NB4 (cell line): ENCODE data around the gene FMNL2.

ENCODE experiments used
- DNase-seq: peaks from one replicate; pipeline ENCODE4 v3.0.0; 2010; ENCODE audit warnings: low read depth
- H3K4me3 ChIP-seq: one replicate; pipeline ENCODE4 v1.5.1; 2011; ENCODE audit warnings: mild to moderate bottlenecking, low read depth, low read length, moderate library complexity
- MYC ChIP-seq: IDR thresholded peaks from 2 replicates; pipeline ENCODE4 v1.6.1; 2011; ENCODE audit warnings: low read depth, low read length
- POLR2A ChIP-seq: IDR thresholded peaks from 2 replicates; pipeline ENCODE4 v1.6.1; 2011; ENCODE audit warnings: mild to moderate bottlenecking; ENCODE audit not compliant: insufficient read length; ENCODE audit errors: extremely low read depth
- TF ChIP-seq, protein P1 (sequence below): IDR thresholded peaks from one replicate; pipeline ENCODE4 v1.5.1; 2012; ENCODE audit warnings: low read depth, low read length
- TF ChIP-seq, protein P2 (sequence below): IDR thresholded peaks from 2 replicates; pipeline ENCODE4 v1.6.1; 2011; ENCODE audit warnings: low read depth, low read length

Gene FMNL2

DNA sequence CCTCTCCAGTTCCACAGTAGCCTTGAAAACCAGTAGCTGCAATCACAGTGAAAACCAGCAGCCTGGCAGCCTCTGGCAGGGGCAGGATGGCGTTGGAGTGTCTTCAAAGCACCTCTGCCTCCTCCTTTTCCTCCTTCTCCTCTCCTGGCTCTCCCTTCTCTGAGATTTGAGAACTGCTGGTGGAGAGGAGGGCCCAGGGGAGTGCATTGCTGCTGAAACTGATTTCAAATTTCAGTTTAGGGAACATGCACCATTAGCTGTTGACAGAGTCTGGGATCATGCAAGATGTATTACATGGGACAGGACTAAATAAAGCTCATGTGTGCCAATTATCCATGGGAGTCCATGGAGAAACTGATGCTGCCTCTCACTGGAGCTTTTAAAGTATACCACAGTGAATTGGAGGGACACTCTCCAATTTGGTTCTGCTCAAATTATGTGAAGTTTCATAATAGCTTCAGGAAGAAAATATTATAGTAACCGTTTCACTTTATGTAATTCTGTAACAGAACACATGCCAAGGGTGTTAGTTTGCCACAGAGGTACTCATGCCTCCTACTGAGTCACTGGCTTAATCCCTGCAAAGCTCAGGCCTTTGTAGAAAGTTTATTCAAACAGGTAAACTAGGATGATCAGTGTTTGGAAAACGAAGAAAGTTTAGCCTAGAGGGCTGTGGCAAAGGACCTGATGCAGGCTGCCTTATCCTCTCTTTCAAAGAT lies 236.2 kb downstream of the FMNL2 start:
- TF ChIP-seq, protein P1, sequence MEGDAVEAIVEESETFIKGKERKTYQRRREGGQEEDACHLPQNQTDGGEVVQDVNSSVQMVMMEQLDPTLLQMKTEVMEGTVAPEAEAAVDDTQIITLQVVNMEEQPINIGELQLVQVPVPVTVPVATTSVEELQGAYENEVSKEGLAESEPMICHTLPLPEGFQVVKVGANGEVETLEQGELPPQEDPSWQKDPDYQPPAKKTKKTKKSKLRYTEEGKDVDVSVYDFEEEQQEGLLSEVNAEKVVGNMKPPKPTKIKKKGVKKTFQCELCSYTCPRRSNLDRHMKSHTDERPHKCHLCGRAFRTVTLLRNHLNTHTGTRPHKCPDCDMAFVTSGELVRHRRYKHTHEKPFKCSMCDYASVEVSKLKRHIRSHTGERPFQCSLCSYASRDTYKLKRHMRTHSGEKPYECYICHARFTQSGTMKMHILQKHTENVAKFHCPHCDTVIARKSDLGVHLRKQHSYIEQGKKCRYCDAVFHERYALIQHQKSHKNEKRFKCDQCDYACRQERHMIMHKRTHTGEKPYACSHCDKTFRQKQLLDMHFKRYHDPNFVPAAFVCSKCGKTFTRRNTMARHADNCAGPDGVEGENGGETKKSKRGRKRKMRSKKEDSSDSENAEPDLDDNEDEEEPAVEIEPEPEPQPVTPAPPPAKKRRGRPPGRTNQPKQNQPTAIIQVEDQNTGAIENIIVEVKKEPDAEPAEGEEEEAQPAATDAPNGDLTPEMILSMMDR: no peak
- TF ChIP-seq, protein P2, sequence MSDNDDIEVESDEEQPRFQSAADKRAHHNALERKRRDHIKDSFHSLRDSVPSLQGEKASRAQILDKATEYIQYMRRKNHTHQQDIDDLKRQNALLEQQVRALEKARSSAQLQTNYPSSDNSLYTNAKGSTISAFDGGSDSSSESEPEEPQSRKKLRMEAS: no peak
- TF ChIP-seq MYC (no peak), POLR2A (no peak)
- no peak for DNase-seq
- H3K4me3 ChIP-seq: no peak overlapping the region

DNA sequence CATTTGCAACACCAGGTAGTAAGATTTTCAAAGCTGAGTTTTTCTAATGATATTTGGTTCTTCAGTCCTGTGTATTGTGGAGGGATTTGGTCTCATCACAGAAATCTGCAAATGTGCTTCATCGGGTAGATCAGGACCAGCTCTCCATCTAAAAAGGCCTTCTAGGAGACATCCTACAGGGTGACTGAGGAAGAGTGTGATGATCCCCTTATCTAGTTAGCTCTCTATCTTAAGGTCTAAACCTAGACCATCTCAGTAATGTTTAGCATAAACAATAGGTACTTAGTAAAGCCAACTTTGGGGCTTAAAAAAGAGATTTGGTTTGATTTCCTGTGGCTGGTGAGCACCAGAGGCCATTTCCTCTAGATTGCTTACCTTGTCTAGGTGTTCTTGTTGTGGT lies 237.1 kb downstream of the FMNL2 start:
- TF ChIP-seq MYC: no peak
- TF ChIP-seq, protein P1: no peak
- TF ChIP-seq, protein P2: no peak
- TF ChIP-seq POLR2A: no peak
- no peak overlapping the region for H3K4me3 ChIP-seq
- no peak for DNase-seq

DNA sequence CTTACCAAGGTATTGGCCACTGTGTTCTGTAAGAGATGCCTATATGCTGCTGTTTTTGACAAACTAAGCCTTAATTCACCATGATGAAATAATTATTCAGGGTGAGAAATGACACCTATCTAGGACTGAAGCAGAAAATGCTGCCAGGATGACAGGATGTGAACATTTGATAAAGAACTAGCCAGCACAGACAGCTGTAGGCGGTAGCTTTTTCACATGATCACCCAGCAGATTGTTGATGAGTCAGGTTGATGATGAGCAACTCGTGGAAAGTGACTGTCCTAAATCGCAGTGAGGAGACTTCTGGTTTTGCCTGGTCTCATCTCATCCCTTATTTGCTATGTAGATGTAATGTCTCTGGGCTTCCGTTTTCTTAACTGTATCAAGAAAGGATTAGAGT lies 238.2 kb downstream of the FMNL2 start:
- H3K4me3 ChIP-seq: no peak overlapping the region
- peak; percentile 60 for DNase-seq
- TF ChIP-seq MYC: no peak
- TF ChIP-seq, protein P2: no peak
- TF ChIP-seq, protein P1: no peak

DNA sequence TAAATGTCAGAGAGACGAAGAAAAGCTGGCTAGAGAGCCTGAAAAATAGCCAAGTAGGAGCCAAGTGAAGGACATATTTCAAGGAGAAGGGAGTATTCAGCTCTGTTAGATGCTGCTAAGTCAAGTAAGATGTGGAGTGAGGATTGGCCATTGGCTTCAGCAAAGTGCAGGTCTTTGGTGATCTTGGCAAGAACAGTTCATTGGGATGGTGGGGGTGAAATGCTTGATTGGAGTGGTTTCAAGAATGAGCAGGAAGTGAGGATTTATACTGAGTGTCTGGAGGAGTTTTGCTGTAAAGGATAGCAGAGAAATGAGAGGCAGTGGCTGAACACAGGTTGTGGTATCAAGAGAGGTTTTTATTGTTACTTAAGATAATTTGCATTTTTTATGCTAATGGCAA lies 242.6 kb downstream of the FMNL2 start:
- no peak overlapping the region for H3K4me3 ChIP-seq
- no peak for DNase-seq
- no peak for TF ChIP-seq MYC
- TF ChIP-seq, protein P1: no peak

DNA sequence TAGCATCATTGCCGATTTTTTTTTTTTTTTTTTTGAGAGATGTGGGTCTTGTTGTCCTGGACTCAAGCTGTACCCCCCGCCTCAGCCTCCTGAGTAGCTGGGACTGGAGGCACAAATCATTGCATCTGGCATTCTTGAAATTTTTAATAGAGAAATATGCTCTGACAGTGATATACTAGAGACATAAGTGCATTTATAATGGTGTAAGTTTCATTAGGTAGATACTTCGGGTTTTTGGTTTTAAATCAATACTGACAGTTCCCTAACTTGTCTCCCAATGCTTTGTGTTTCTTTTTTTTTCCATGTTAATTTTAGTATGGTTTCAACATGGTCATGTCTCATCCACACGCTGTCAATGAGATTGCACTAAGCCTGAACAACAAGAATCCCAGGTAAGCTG lies 243.6 kb downstream of the FMNL2 start:
- no peak overlapping the region for H3K4me3 ChIP-seq
- no peak for TF ChIP-seq MYC
- no peak for TF ChIP-seq POLR2A
- TF ChIP-seq, protein P1: no peak
- TF ChIP-seq, protein P2: no peak
- no peak for DNase-seq

DNA sequence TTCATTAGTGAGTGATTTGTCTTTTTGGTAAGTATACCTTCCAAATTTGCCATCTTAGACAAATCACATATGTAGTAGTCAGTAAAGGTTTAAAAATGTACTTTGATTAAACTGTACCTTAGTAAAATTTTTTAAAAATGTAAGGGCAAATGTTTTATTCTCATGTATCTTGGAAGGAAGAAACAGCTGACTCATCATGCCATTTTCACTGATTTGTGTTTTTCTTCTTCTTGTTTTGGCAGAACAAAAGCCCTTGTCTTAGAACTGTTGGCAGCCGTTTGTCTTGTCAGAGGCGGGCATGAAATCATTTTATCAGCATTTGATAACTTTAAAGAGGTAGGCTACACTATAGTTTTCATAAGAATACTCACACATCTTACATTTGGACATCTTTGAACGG lies 245.7 kb downstream of the FMNL2 start:
- no peak overlapping the region for H3K4me3 ChIP-seq
- TF ChIP-seq, protein P2: no peak
- TF ChIP-seq MYC: no peak
- TF ChIP-seq POLR2A: no peak
- TF ChIP-seq, protein P1: no peak
- DNase-seq: no peak
